GM12878 (cell line): ENCODE data around the gene CCDC87. TPM values are rescaled to one million over a fixed set of nuclear protein-coding genes. Genes with fewer than 3 reads are reported as not detected.

Source experiments
- BCLAF1 ChIP-seq: fragments of 450-650 bp; IDR thresholded peaks from 2 replicates; pipeline ENCODE4 v1.6.1; 2017; ENCODE audit warnings: antibody characterized with exemption, mild to moderate bottlenecking, moderate library complexity
- CBFB ChIP-seq: IDR thresholded peaks from 2 replicates; pipeline ENCODE4 v1.6.1; 2016; ENCODE audit warnings: antibody characterized with exemption, low read depth
- MTA2 ChIP-seq: fragments of 450-650 bp; IDR thresholded peaks from 2 replicates; pipeline ENCODE4 v1.6.1; 2016; ENCODE audit warnings: low read depth, mild to moderate bottlenecking, moderate library complexity
- NKRF ChIP-seq: fragments of 450-650 bp; conservative IDR thresholded peaks from 2 replicates; pipeline ENCODE4 v1.6.1; 2017; ENCODE audit warnings: mild to moderate bottlenecking, moderate library complexity
- NRF1 ChIP-seq: conservative IDR thresholded peaks from 2 replicates; pipeline ENCODE4 v1.6.1; 2011; ENCODE audit warnings: mild to moderate bottlenecking, low read depth, low read length, improper control_type of control experiment
- POLR2AphosphoS5 ChIP-seq: IDR thresholded peaks from 2 replicates; pipeline ENCODE4 v1.6.1; 2011; ENCODE audit warnings: mild to moderate bottlenecking, low read length, inconsistent platforms
- RAD51 ChIP-seq: fragments of 450-650 bp; IDR thresholded peaks from 2 replicates; pipeline ENCODE4 v1.6.1; 2016; ENCODE audit warnings: moderate library complexity, mild to moderate bottlenecking, inconsistent platforms
- ZBED1 ChIP-seq: IDR thresholded peaks from 2 replicates; pipeline ENCODE4 v1.6.1; 2016; ENCODE audit warnings: borderline replicate concordance
- ZNF207 ChIP-seq: fragments of 450-650 bp; IDR thresholded peaks from 2 replicates; pipeline ENCODE4 v1.6.1; 2014; ENCODE audit warnings: antibody characterized with exemption, mild to moderate bottlenecking, borderline replicate concordance
- polyA plus RNA-seq, 11 experiments: library from polyadenylated mRNA; depleted of rRNA in 4 of 11; unstranded in 6 of 11; stranded (reverse) in 5 of 11; fragments of >200 nt; fragmentation: Nextera tagmentation in 4 of 11; fragmentation: Illumina TruSeq in 1 of 11; extraction: Ambion mirVana in 4 of 11; extraction: Trizol in 1 of 11; gene quantifications; 1 replicate in 1 of 11; 2 replicates in 10 of 11; pipeline versions ENCODE4 v1.2.1 to v1.2.3, GENCODE V29; 2011 to 2016; ENCODE audit warnings: inconsistent platforms in 2 of 11, missing spikeins in 2 of 11, low read depth in 1 of 11
- total RNA-seq, 4 experiments: library from RNA; depleted of rRNA in 3 of 4; stranded (reverse); fragments of >200 nt in 3 of 4; fragmentation: Illumina TruSeq in 1 of 4; extraction: Trizol in 1 of 4; gene quantifications; 2 replicates each; pipeline versions ENCODE4 v1.2.1 to v1.2.3, GENCODE V29; 2013 to 2021

Gene CCDC87
- total and polyA plus RNA-seq, 10 of the 15 experiments (the other 5 are each of a cell fraction or from before 2014, with no cell fraction given), result 0.02 to 0.17 (median 0.09) TPM; not detected in 3

DNA sequence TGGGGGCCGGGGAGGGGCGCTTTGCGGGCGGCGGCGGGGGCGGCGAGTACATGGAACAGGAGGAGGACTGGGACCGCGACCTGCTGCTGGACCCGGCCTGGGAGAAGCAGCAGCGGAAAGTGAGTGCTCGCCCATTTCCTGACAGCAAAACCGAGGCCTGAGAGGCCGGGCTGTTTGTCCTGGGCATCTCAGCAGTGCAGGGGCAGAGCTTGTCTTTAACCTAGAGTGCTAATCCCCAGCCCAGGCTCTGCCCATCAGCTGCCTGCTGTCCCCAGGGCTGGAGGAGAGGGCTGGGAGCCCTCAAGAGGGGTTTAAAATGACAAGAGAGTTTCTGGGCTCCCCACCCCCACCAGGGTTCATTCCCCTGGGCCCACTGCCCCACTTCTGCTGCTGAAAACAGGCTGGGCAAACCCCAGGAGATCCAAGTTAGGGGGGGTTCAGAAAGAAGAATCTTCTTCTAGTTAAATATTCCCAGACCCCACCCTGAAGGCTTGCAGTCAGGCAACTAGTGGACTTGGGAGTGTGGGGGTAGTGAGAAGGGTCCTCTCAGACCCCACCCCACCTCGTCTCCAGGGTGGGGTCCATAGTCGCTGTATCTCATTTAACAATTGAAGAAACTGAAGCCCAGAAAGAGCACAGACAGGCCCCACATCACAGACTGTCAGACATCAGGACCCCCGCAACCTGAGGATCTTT, 45.7 kb downstream of the CCDC87 start (continued):
- TF ChIP-seq NKRF (no peak), ZNF207 (no peak), NRF1 (no peak), ZBED1 (no peak), CBFB (no peak), MTA2 (no peak), RAD51 (no peak), BCLAF1 (no peak), POLR2AphosphoS5 (no peak)
